ENCODE data around the gene DLG5.

DLG5 gene

DNA sequence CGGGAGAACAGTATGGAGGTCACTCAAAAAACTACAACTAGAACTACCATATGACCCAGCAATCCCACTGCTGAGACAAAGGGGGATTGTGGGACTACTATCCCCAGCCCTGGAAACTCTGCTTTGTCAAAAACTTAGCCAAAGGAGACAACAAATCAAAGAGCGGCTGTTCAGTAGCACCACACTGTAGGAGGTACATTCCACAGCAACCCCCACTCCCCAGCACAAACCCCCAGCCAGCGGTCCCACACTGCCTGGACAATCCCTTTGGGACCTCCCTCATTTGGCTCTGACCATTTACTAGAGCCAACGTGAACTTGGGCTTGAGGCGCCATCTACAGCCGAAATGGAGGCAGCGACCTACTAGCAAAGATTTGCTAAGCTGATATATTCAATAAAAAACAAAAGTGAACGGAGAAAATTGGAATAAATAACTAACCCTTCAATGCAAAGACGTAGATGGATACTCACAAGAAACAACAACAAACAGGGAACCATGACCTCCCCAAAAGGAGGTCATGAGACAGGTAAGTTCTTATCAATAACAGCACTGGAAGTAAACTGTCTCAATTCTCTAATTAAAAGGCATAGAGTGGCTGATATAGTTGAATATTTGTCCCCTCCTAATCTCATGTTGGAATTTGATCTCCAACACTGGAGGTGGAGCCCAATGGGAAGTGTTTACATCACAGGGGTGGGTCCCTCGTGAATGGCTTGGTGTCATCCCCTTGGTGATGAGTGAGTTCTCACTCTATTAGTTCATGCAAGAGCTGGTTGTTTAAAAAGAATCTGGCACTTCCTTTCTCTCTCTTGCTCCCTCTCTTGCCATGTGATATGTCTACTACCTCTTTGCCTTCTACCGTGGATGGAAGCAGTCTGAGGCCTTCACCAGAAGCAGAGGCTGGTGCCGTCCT is 170.0 kb downstream of the DLG5 start:
- peak; percentile 50 for DNase-seq (ENCODE audit: low spot score)

DNA sequence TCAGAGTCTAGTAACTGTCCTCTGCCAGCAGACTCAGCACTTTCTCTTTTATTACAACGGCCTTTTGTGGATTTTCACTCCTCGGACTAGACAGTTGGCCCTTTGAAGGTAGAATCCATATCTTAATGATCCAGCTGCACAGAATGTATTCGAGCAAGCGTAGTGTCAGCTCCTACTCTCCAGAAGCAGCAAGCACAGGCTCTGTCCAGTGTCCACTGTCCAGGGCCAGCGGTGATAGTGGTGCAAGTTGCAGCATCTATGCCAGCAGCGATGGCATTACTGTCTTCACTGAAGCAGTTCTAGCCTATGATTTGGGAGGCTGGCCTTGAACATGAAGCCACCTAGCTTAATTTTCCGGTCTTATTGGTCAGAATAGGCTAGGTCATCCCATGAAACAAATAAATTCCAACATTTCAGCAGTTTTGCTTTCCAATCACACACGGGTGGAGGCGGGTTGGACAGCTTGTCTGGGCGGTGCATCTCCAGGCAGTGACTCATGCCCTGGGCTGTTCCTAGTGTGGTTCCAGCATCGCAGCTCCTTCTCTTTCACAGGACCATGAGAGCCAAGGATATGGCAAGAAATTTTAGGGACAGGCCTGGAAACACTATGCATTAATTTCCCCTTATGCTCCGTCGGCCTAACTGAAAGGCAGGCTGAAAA is 180.4 kb downstream of the DLG5 start:
- DNase-seq (ENCODE audit: low spot score), result no peak

DNA sequence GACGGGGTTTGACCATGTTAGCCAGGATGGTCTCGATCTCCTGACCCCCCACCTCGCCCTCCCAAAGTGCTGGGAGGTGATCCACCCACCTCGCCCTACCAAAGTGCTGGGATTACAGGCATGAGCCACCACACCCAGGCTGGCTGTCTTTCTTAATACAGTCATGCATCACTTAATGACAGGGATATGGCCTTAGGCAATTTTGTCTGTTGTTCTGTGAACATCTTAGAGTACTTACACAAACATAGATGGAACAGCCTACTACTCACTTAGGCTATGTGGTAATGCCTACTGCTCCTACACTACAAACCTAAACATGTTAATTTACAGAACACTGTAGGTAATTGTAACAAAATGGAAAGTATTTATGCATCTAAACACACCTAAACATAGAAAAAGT is 182.3 kb downstream of the DLG5 start:
- no peak for DNase-seq (ENCODE audit: low spot score)

DNA sequence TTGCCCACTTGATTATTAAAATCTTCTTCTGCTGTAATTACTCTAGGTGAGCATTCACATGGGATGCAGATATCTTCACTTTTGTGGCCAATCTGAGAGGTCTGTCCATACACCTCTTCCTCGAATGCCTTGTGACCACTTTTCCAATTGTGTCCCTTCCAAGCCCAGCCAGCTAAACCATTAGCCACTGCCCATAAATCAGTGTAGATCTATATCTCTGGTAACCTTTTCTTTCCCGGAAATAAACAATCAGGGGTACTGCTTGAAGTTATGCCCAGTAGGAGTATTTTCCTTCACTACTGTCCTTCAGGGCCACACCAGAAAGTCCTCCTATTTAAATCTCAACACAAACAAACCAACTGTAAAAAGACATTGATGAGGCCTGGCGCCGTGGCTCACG is 184.4 kb downstream of the DLG5 start:
- DNase-seq (ENCODE audit: low spot score), result no peak

DNA sequence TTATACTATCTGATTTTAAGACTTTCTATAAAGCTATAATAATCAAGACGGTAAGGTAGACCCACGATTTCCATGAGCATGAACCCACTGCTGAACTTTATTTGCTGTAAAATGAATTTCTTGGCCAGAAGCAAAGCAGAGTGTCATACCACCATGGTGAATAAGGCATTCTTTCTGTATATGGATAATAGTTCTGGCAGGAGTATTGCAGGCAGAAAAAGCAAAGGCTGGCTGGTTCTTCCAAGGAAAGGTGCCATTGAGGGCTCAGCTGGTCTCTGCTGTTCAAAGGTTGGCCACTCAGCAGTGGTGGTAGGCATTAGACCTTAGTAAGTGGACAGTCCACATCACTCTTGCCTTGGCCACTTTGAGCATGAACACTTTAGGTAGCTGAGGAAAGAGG is 184.8 kb downstream of the DLG5 start:
- DNase-seq (ENCODE audit: low spot score), result no peak
